HAP-1 (cell line): Measurements from ENCODE around the gene LRP2.
"Not testable (repeated sequence)": the region's sequence is repeated elsewhere in the genome, so short reads cannot be mapped to it uniquely, and the experiment has no call there.

Source experiments
- DNase-seq, 2 experiments: peaks; one replicate each; pipeline ENCODE4 v3.0.0-alpha.2; 2016 to 2020; ENCODE audit warnings: low spot score in 2 of 2
- H3K27me3 ChIP-seq: fragments of 250-450 bp; sonication (Bioruptor Pico); 2 replicates; pipeline ENCODE4 v1.5.1; 2020; ENCODE audit warnings: low read depth, mild to moderate bottlenecking, moderate library complexity
- H3K36me3 ChIP-seq: fragments of 250-450 bp; sonication (Bioruptor Pico); replicated peaks from 2 replicates; pipeline ENCODE4 v1.5.1; 2020; ENCODE audit warnings: mild to moderate bottlenecking
- H3K4me1 ChIP-seq: fragments of 250-450 bp; sonication (Bioruptor Pico); 2 replicates; pipeline ENCODE4 v1.5.1; 2020; ENCODE audit warnings: mild to moderate bottlenecking
- H3K4me3 ChIP-seq: fragments of 250-450 bp; sonication (Bioruptor Pico); 2 replicates; pipeline ENCODE4 v1.5.1; 2020; ENCODE audit warnings: mild to moderate bottlenecking, moderate library complexity
- H3K9me3 ChIP-seq: fragments of 250-450 bp; sonication (Bioruptor Pico); 2 replicates; pipeline ENCODE4 v1.5.1; 2020; ENCODE audit warnings: mild to moderate bottlenecking, moderate library complexity
- in situ Hi-C: fragments of 300-500 bp; cut with MboI; formaldehyde crosslinking; loops from 3 replicates; pipeline ENCODE4 v1.14.3; 2020; ENCODE audit warnings: low sequenced_read_pairs, inconsistent platforms, mixed read lengths

Gene LRP2

GRCh38 chr2:169330555-169331198, 31.7 kb downstream of the LRP2 start:
- in situ Hi-C loops: no loop called here
- Histone ChIP-seq H3K4me3 (no peak overlapping the region), H3K27me3 (no peaks in the 10 kb centered on the region; the same call in 1 of the 2 replicates), H3K36me3 (no peaks in the 10 kb centered on the region), H3K4me1 (no peaks in the 10 kb centered on the region), H3K9me3 (no peaks in the 10 kb centered on the region)
- DNase-seq: no peak

- Histone ChIP-seq H3K27me3 (peaks cover 2% of the 10 kb centered on the region; the same call in 1 of the 2 replicates), H3K4me1 (no peaks in the 10 kb centered on the region), H3K4me3 (no peak overlapping the region), H3K9me3 (no peaks in the 10 kb centered on the region), H3K36me3 (no peaks in the 10 kb centered on the region)
- in situ Hi-C loops: no loop called here
- DNase-seq: no peak
Measured at GRCh38 chr2:169329688-169330554, 32.4 kb downstream of the LRP2 start.

- in situ Hi-C loops: no loop called here
- DNase-seq: no peak
- no peaks in the 10 kb centered on the region for H3K36me3 ChIP-seq
- H3K4me3 ChIP-seq: no peak overlapping the region
- no peaks in the 10 kb centered on the region for H3K4me1 ChIP-seq
- peaks cover 2% of the 10 kb centered on the region; the same call in 1 of the 2 replicates for H3K27me3 ChIP-seq
- H3K9me3 ChIP-seq: no peaks in the 10 kb centered on the region
Measured at GRCh38 chr2:169328785-169329184, 33.5 kb downstream of the LRP2 start.

GRCh38 chr2:169327837-169328236, 34.5 kb downstream of the LRP2 start:
- in situ Hi-C loops, H3K27me3 ChIP-seq, DNase-seq, H3K36me3 ChIP-seq, H3K9me3 ChIP-seq, H3K4me3 ChIP-seq, H3K4me1 ChIP-seq: not testable (repeated sequence)

GRCh38 chr2:169325886-169326285, 36.4 kb downstream of the LRP2 start:
- H3K9me3 ChIP-seq, H3K36me3 ChIP-seq, H3K4me1 ChIP-seq, DNase-seq, H3K27me3 ChIP-seq, H3K4me3 ChIP-seq, in situ Hi-C loops: not testable (repeated sequence)

- no peak overlapping the region for H3K4me3 ChIP-seq
- DNase-seq: no peak
- H3K36me3 ChIP-seq: no peaks in the 10 kb centered on the region
- H3K27me3 ChIP-seq: peaks cover 3% of the 10 kb centered on the region; the same call in 1 of the 2 replicates
- no peaks in the 10 kb centered on the region for H3K4me1 ChIP-seq
- in situ Hi-C loops: no loop called here
- no peaks in the 10 kb centered on the region for H3K9me3 ChIP-seq
Measured at GRCh38 chr2:169324581-169325260, 37.6 kb downstream of the LRP2 start.

GRCh38 chr2:169323841-169324240, 38.5 kb downstream of the LRP2 start:
- Histone ChIP-seq H3K4me3 (no peak overlapping the region), H3K4me1 (no peaks in the 10 kb centered on the region), H3K27me3 (peaks cover 11% of the 10 kb centered on the region), H3K9me3 (no peaks in the 10 kb centered on the region), H3K36me3 (no peaks in the 10 kb centered on the region)
- in situ Hi-C loops: no loop called here
- no peak for DNase-seq

- no peak overlapping the region for H3K4me3 ChIP-seq
- no peaks in the 10 kb centered on the region for H3K36me3 ChIP-seq
- no peaks in the 10 kb centered on the region for H3K4me1 ChIP-seq
- H3K27me3 ChIP-seq: peaks cover 11% of the 10 kb centered on the region
- in situ Hi-C loops: no loop called here
- H3K9me3 ChIP-seq: no peaks in the 10 kb centered on the region
- DNase-seq: no peak
Measured at GRCh38 chr2:169320561-169320960, 41.8 kb downstream of the LRP2 start.

GRCh38 chr2:169315357-169315756, 47.0 kb downstream of the LRP2 start:
- no peak for DNase-seq
- Histone ChIP-seq H3K4me3 (no peak overlapping the region), H3K36me3 (no peaks in the 10 kb centered on the region), H3K4me1 (no peaks in the 10 kb centered on the region), H3K9me3 (no peaks in the 10 kb centered on the region), H3K27me3 (peaks cover 9% of the 10 kb centered on the region)
- in situ Hi-C loops: no loop called here

- H3K36me3 ChIP-seq, H3K4me1 ChIP-seq, H3K4me3 ChIP-seq, H3K27me3 ChIP-seq, DNase-seq, in situ Hi-C loops, H3K9me3 ChIP-seq: not testable (repeated sequence)
Measured at GRCh38 chr2:169308349-169308748, 54.0 kb downstream of the LRP2 start.

GRCh38 chr2:169304689-169305088, 57.6 kb downstream of the LRP2 start:
- in situ Hi-C loops, H3K4me3 ChIP-seq, DNase-seq, H3K9me3 ChIP-seq, H3K36me3 ChIP-seq: not testable (repeated sequence)
- Histone ChIP-seq H3K27me3 (peaks cover 19% of the 10 kb centered on the region), H3K4me1 (peaks cover 21% of the 10 kb centered on the region)

GRCh38 chr2:169303579-169304305, 58.6 kb downstream of the LRP2 start:
- H3K9me3 ChIP-seq: no peaks in the 10 kb centered on the region
- in situ Hi-C loops: no loop called here
- H3K4me3 ChIP-seq: no peak overlapping the region
- H3K36me3 ChIP-seq: no peaks in the 10 kb centered on the region
- peaks cover 27% of the 10 kb centered on the region for H3K27me3 ChIP-seq
- DNase-seq: no peak
- H3K4me1 ChIP-seq: peaks cover 21% of the 10 kb centered on the region

- Histone ChIP-seq H3K4me1 (peaks cover 21% of the 10 kb centered on the region), H3K4me3 (no peak overlapping the region), H3K9me3 (no peaks in the 10 kb centered on the region), H3K36me3 (no peaks in the 10 kb centered on the region), H3K27me3 (peaks cover 40% of the 10 kb centered on the region)
- DNase-seq: no peak
- in situ Hi-C loops: no loop called here
Measured at GRCh38 chr2:169302364-169302763, 60.0 kb downstream of the LRP2 start.
